ENCODE measurements around the gene SLC16A14.

DNA sequence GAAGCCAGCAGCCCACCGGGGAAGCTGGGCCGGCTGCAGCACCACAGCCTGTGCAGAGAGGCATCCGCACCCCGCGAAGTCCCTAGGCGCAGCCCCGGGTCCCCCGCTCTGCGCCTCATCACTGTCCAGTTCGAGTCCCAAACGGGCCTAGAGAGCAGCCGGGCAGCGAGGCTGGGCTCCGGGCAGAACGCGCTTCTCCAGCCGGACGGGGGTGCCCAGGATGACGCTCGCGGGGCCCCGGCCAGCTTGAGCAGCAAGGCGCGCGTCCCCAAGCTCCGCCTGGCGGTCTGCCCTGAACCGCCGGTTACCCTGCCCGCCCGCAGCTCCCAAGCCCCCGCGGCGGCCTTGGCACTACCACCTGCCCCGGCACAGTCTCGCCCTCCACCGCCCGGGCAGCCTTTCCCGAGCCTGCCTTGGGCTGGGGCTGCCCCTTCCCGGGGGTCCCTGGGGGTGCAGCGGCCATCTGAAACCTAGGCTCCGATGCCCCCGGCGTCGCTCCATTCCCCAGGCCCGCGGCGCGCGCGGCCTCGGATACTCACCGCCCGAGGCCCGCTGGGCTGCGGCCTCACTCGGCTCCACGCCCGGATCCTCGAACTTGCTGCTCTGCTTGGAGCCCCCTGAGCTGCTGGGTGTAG, 591 bp downstream of the SLC16A14 start:
- TF ChIP-seq, protein P1, sequence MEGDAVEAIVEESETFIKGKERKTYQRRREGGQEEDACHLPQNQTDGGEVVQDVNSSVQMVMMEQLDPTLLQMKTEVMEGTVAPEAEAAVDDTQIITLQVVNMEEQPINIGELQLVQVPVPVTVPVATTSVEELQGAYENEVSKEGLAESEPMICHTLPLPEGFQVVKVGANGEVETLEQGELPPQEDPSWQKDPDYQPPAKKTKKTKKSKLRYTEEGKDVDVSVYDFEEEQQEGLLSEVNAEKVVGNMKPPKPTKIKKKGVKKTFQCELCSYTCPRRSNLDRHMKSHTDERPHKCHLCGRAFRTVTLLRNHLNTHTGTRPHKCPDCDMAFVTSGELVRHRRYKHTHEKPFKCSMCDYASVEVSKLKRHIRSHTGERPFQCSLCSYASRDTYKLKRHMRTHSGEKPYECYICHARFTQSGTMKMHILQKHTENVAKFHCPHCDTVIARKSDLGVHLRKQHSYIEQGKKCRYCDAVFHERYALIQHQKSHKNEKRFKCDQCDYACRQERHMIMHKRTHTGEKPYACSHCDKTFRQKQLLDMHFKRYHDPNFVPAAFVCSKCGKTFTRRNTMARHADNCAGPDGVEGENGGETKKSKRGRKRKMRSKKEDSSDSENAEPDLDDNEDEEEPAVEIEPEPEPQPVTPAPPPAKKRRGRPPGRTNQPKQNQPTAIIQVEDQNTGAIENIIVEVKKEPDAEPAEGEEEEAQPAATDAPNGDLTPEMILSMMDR (IDR thresholded peaks at IDR 0.05): peak in 2 of 5 experiments; percentile 7 to 22
- TF ChIP-seq POLR2A (IDR thresholded peaks at IDR 0.05) (no peak), EP300 (IDR thresholded peaks at IDR 0.05) (no peak)

All from tibial nerve (tissue), 4 donors.